HepG2 (cell line): ENCODE results near the gene KIF17. TPM values are rescaled to one million over a fixed set of nuclear protein-coding genes. Genes with fewer than 3 reads are reported as not detected.

Source experiments
- AFF4 ChIP-seq: sonication (generic); formaldehyde crosslinking; IDR thresholded peaks from 2 replicates; pipeline ENCODE4 v1.4.0; 2020; ENCODE audit warnings: missing genetic modification reagents
- ATF5 ChIP-seq: sonication (generic); formaldehyde crosslinking; IDR thresholded peaks from 2 replicates; pipeline ENCODE4 v1.4.0; 2020; ENCODE audit warnings: mild to moderate bottlenecking, low read depth, missing genetic modification reagents
- CEBPG ChIP-seq: IDR thresholded peaks from 2 replicates; pipeline ENCODE4 v1.6.1; 2016
- CTCF ChIP-seq: sonication (generic); formaldehyde crosslinking; IDR thresholded peaks from 2 replicates; pipeline ENCODE4 v1.5.0; 2020; ENCODE audit warnings: mild to moderate bottlenecking, missing genetic modification reagents, moderate library complexity
- ERF ChIP-seq: IDR thresholded peaks from 2 replicates; pipeline ENCODE4 v1.6.1; 2018; ENCODE audit warnings: missing biosample characterization, missing genetic modification reagents
- HMGXB4 ChIP-seq, 2 experiments: sonication (generic) in 1 of 2; formaldehyde crosslinking in 1 of 2; IDR thresholded peaks; 2 replicates each; pipeline versions ENCODE4 v1.4.0 to v1.6.1; 2018 to 2020; ENCODE audit warnings: missing genetic modification reagents in 2 of 2, borderline replicate concordance in 1 of 2, low read depth in 1 of 2, mild to moderate bottlenecking in 1 of 2, missing biosample characterization in 1 of 2
- HNF4G ChIP-seq, 2 experiments: sonication (generic) in 1 of 2; formaldehyde crosslinking in 1 of 2; IDR thresholded peaks; 2 replicates each; pipeline versions ENCODE4 v1.4.0 to v1.6.1; 2011 to 2020; ENCODE audit warnings: borderline replicate concordance in 2 of 2, low read depth in 2 of 2, mild to moderate bottlenecking in 2 of 2, low read length in 1 of 2, missing genetic modification reagents in 1 of 2, moderate library complexity in 1 of 2
- MBD4 ChIP-seq: IDR thresholded peaks from 2 replicates; pipeline ENCODE4 v1.6.1; 2012; ENCODE audit warnings: low read length, inconsistent platforms, borderline replicate concordance
- MEF2D ChIP-seq: sonication (generic); formaldehyde crosslinking; IDR thresholded peaks from 2 replicates; pipeline ENCODE4 v1.5.1; 2020; ENCODE audit warnings: mild to moderate bottlenecking, missing genetic modification reagents
- MXI1 ChIP-seq: IDR thresholded peaks from 3 replicates; pipeline ENCODE4 v1.6.1; 2012; ENCODE audit warnings: low read depth, low read length, inconsistent platforms, borderline replicate concordance
- MYC ChIP-seq: sonication (generic); formaldehyde crosslinking; IDR thresholded peaks from 2 replicates; pipeline ENCODE4 v1.9.0; 2021; ENCODE audit warnings: missing genetic modification reagents, borderline replicate concordance
- SIX1 ChIP-seq: sonication (generic); formaldehyde crosslinking; IDR thresholded peaks from 2 replicates; pipeline ENCODE4 v1.4.0; 2020; ENCODE audit warnings: missing genetic modification reagents, borderline replicate concordance
- TCF7L2 ChIP-seq: IDR thresholded peaks from 2 replicates; pipeline ENCODE4 v1.6.1; 2011; ENCODE audit warnings: mild to moderate bottlenecking, low read depth, low read length, moderate library complexity
- TGIF2 ChIP-seq: IDR thresholded peaks from 2 replicates; pipeline ENCODE4 v1.6.1; 2016; ENCODE audit warnings: control low read depth, missing compliant biosample characterization
- ZFP82 ChIP-seq: sonication (generic); formaldehyde crosslinking; IDR thresholded peaks from 2 replicates; pipeline ENCODE4 v1.5.1; 2020; ENCODE audit warnings: mild to moderate bottlenecking, missing genetic modification reagents, borderline replicate concordance
- ZNF382 ChIP-seq: sonication (generic); formaldehyde crosslinking; IDR thresholded peaks from 2 replicates; pipeline ENCODE4 v1.5.0; 2020; ENCODE audit warnings: missing genetic modification reagents, mild to moderate bottlenecking, borderline replicate concordance
- ZNF431 ChIP-seq: sonication (generic); formaldehyde crosslinking; IDR thresholded peaks from 2 replicates; pipeline ENCODE4 v1.9.0; 2022; ENCODE audit warnings: missing genetic modification reagents, low read depth, mild to moderate bottlenecking, borderline replicate concordance
- ZNF451 ChIP-seq: sonication (generic); formaldehyde crosslinking; IDR thresholded peaks from 2 replicates; pipeline ENCODE4 v1.5.0; 2020; ENCODE audit warnings: mild to moderate bottlenecking, missing genetic modification reagents
- ZNF460 ChIP-seq: sonication (generic); formaldehyde crosslinking; IDR thresholded peaks from 2 replicates; pipeline ENCODE4 v1.5.1; 2020; ENCODE audit warnings: missing genetic modification reagents, mild to moderate bottlenecking, borderline replicate concordance
- ZNF580 ChIP-seq: IDR thresholded peaks from 2 replicates; pipeline ENCODE4 v1.6.1; 2016; ENCODE audit warnings: low read depth, borderline replicate concordance
- ZSCAN22 ChIP-seq: sonication (generic); formaldehyde crosslinking; IDR thresholded peaks from 2 replicates; pipeline ENCODE4 v1.4.0; 2020; ENCODE audit warnings: mild to moderate bottlenecking, missing genetic modification reagents
- polyA plus RNA-seq, 8 experiments: library from polyadenylated mRNA; depleted of rRNA in 3 of 8; stranded (reverse) in 7 of 8; unstranded in 1 of 8; fragments of >200 nt; fragmentation: Illumina TruSeq in 4 of 8; extraction: Trizol in 4 of 8; gene quantifications; 2 replicates each; pipeline versions ENCODE4 v1.2.1 to v1.2.3, GENCODE V29; 2011 to 2016; ENCODE audit warnings: low read depth in 4 of 8, missing spikeins in 1 of 8, mixed read lengths in 1 of 8; ENCODE audit not compliant: insufficient read depth in 1 of 8
- total RNA-seq, 5 experiments: library from RNA; depleted of rRNA; stranded (reverse); fragments of >200 nt; fragmentation: Illumina TruSeq; extraction: Trizol; gene quantifications; 2 replicates each; pipeline ENCODE4 v1.2.3, GENCODE V29; 2016; ENCODE audit warnings: low read depth in 1 of 5

The KIF17 gene
- total and polyA plus RNA-seq, 2 of the 13 experiments (the other 11 are each of a cell fraction or from before 2014, with no cell fraction given) = 0.24 to 0.44 TPM

GRCh38 chr1:20732071-20732587 is 14.3 kb upstream of the KIF17 start (continued):
- TF ChIP-seq ZNF382 (CRISPR knock-in tag) (no peak), ZNF431 (no peak; the same call in 1 of the 2 replicates), CTCF (CRISPR knock-in tag) (no peak), ERF (CRISPR knock-in tag) (no peak), MBD4 (no peak), AFF4 (CRISPR knock-in tag) (no peak), ATF5 (CRISPR knock-in tag) (no peak), ZSCAN22 (no peak), HNF4G (IDR thresholded peaks at IDR 0.05; ENCODE audit: borderline replicate concordance, low read depth, low read length) (no peak), HNF4G (CRISPR knock-in tag; IDR thresholded peaks at IDR 0.05; ENCODE audit: borderline replicate concordance, low read depth) (0 out of 2 replicates have a peak, but pooled peaks have one; percentile 19), MYC (CRISPR knock-in tag) (0 out of 2 replicates have a peak, but pooled peaks have one; percentile 28), HMGXB4 (CRISPR knock-in tag; IDR thresholded peaks at IDR 0.05; ENCODE audit: borderline replicate concordance in 1 of 2, low read depth in 1 of 2) (no peak; a peak in 1 of 4 replicates), ZFP82 (CRISPR knock-in tag) (no peak), MEF2D (CRISPR knock-in tag) (no peak), TGIF2 (CRISPR knock-in tag) (peak; percentile 44; the same call in 1 of the 2 replicates), ZNF460 (CRISPR knock-in tag) (no peak), ZNF451 (no peak), SIX1 (CRISPR knock-in tag) (no peak), CEBPG (CRISPR knock-in tag) (no peak), MXI1 (peak; percentile 25; the same call in 1 of the 3 replicates), TCF7L2 (no peak), ZNF580 (peak; percentile 62; the same call in 1 of the 2 replicates)
